GM19467 (cell line): ENCODE results near the gene DGKZ.

Experiments
- ATAC-seq: cut with Tn5 transposase; IDR thresholded peaks from one replicate; pipeline ENCODE4 v1.9.1; 2021; ENCODE audit warnings: mild to moderate bottlenecking, moderate library complexity; ENCODE audit not compliant: unreplicated experiment

Gene DGKZ

GRCh38 chr11:46391578-46392420, 44.5 kb downstream of the DGKZ start, which contains the start of gene CHRM4:
TSS of gene CHRM4 (minus strand) at chr11:46391776. CDS start at chr11:46386557, 5,219 bp downstream.
- ATAC-seq: no peak

- ATAC-seq: peak; percentile 56
Observed at GRCh38 chr11:46392421-46393230, 45.4 kb downstream of the DGKZ start.

- no peak for ATAC-seq
Observed at GRCh38 chr11:46393231-46393616, 46.0 kb downstream of the DGKZ start.

- ATAC-seq: no peak
Observed at GRCh38 chr11:46393759-46394158, 46.5 kb downstream of the DGKZ start.

- ATAC-seq: no peak
Observed at GRCh38 chr11:46397526-46397925, 50.3 kb downstream of the DGKZ start.

GRCh38 chr11:46402957-46403902, 56.0 kb downstream of the DGKZ start:
- ATAC-seq: no peak

- ATAC-seq: no peak
Observed at GRCh38 chr11:46404476-46405017, 57.3 kb downstream of the DGKZ start.

- no peak for ATAC-seq
Observed at GRCh38 chr11:46407635-46408034, 60.4 kb downstream of the DGKZ start.

- ATAC-seq: no peak
Observed at GRCh38 chr11:46408407-46408986, 61.2 kb downstream of the DGKZ start.

- ATAC-seq: no peak
Observed at GRCh38 chr11:46410021-46410420, 62.8 kb downstream of the DGKZ start.

- ATAC-seq: no peak
Observed at GRCh38 chr11:46413760-46414465, 66.7 kb downstream of the DGKZ start.

- ATAC-seq: no peak
Observed at GRCh38 chr11:46414466-46414796, 67.2 kb downstream of the DGKZ start.

- ATAC-seq: no peak
Observed at GRCh38 chr11:46414879-46415278, 67.6 kb downstream of the DGKZ start.

GRCh38 chr11:46417711-46418110, 70.4 kb downstream of the DGKZ start:
- no peak for ATAC-seq

GRCh38 chr11:46418751-46419150, 71.5 kb downstream of the DGKZ start:
- ATAC-seq: no peak

GRCh38 chr11:46420513-46420912, 73.2 kb downstream of the DGKZ start:
- ATAC-seq: no peak

GRCh38 chr11:46421257-46421880, 74.1 kb downstream of the DGKZ start:
- no peak for ATAC-seq

- ATAC-seq: no peak
Observed at GRCh38 chr11:46422588-46422987, 75.3 kb downstream of the DGKZ start.
